Caco-2 (cell line): ENCODE measurements around the gene CRMP1. TPM values are rescaled to one million over a fixed set of nuclear protein-coding genes. Genes with fewer than 3 reads are reported as not detected.
A peak's percentile ranks its signal among the peaks of the same experiment; 100 is the strongest.

ENCODE experiments used
- BruUV-seq: library from RNA; stranded (reverse); fragments of 400-500 nt; replicated peaks from 2 replicates; lab custom pipeline; 2021; lab: Mats Ljungman, UMichigan
- CTCF ChIA-PET: fragments of 300-600 bp; sonication (Branson Sonifier 250); formaldehyde crosslinking; loops from one replicate; lab custom pipeline; 2022; ENCODE audit warnings: antibody characterized with exemption; lab: Charles Lee
- POLR2A ChIA-PET: fragments of 300-600 bp; sonication (Branson Sonifier 250); formaldehyde crosslinking; loops from one replicate; lab custom pipeline; 2022; ENCODE audit warnings: antibody characterized with exemption; lab: Charles Lee
- DNase-seq, 2 experiments: peaks; one replicate each; pipeline versions ENCODE4 v3.0.0 to v3.0.0-alpha.2; 2020 to 2022
- H3K27me3 ChIP-seq: replicated peaks from 2 replicates; pipeline ENCODE4 v1.6.0; 2011; ENCODE audit warnings: low read length; ENCODE audit not compliant: control insufficient read depth, insufficient read depth
- H3K36me3 ChIP-seq: 2 replicates; pipeline ENCODE4 v1.5.1; 2011; ENCODE audit warnings: low read length; ENCODE audit not compliant: control insufficient read depth, insufficient read depth
- H3K4me1 ChIP-seq: fragments of 250-450 bp; sonication (Bioruptor Pico); 2 replicates; pipeline ENCODE4 v1.5.1; 2020; ENCODE audit warnings: mild to moderate bottlenecking
- H3K4me3 ChIP-seq: 2 replicates; pipeline ENCODE4 v1.5.1; 2011; ENCODE audit warnings: low read depth, mild to moderate bottlenecking, control low read depth, low read length
- H3K9me3 ChIP-seq: fragments of 250-450 bp; sonication (Bioruptor Pico); 2 replicates; pipeline ENCODE4 v1.5.1; 2020; ENCODE audit warnings: mild to moderate bottlenecking, moderate library complexity
- H3K27ac Mint-ChIP-seq: one replicate; pipeline ENCODE4 v1.8.0; 2022; ENCODE audit warnings: mixed read lengths; ENCODE audit not compliant: unreplicated experiment
- H3K27me3 Mint-ChIP-seq: one replicate; pipeline ENCODE4 v1.8.0; 2022; ENCODE audit warnings: mixed read lengths; ENCODE audit not compliant: insufficient read depth, unreplicated experiment
- H3K36me3 Mint-ChIP-seq: one replicate; pipeline ENCODE4 v1.8.0; 2022; ENCODE audit warnings: mild to moderate bottlenecking, mixed read lengths; ENCODE audit not compliant: insufficient read depth, unreplicated experiment
- H3K4me1 Mint-ChIP-seq: one replicate; pipeline ENCODE4 v1.8.0; 2022; ENCODE audit warnings: low read depth, mixed read lengths; ENCODE audit not compliant: unreplicated experiment
- H3K4me3 Mint-ChIP-seq: one replicate; pipeline ENCODE4 v1.8.0; 2022; ENCODE audit warnings: mild to moderate bottlenecking, moderate library complexity, mixed read lengths; ENCODE audit not compliant: unreplicated experiment
- H3K9me3 Mint-ChIP-seq: one replicate; pipeline ENCODE4 v1.8.0; 2022; ENCODE audit warnings: mixed read lengths; ENCODE audit not compliant: unreplicated experiment
- intact Hi-C: fragments of 100-400 bp; cut with micrococcal nuclease; formaldehyde crosslinking; loops from one replicate; pipeline ENCODE4 v1.10.0; 2022; ENCODE audit not compliant: unreplicated experiment
- total RNA-seq: library from RNA; stranded (reverse); gene quantifications from 2 replicates; pipeline ENCODE4 v1.2.3, GENCODE V29; 2022
- TF ChIP-seq, protein P1 (sequence below), 2 experiments: fragments of 200-600 bp in 1 of 2; IDR thresholded peaks; 1 replicate in 1 of 2; 2 replicates in 1 of 2; pipeline versions ENCODE4 v1.5.1 to v1.8.0; 2011 to 2022; ENCODE audit warnings: antibody characterized with exemption in 1 of 2, control low read depth in 1 of 2, inconsistent platforms in 1 of 2, low read depth in 1 of 2, low read length in 1 of 2, mild to moderate bottlenecking in 1 of 2, moderate library complexity in 1 of 2; ENCODE audit not compliant: insufficient read depth in 1 of 2, severe bottlenecking in 1 of 2, unreplicated experiment in 1 of 2

The CRMP1 gene
- total RNA-seq, 1 experiment from 2014 or later, result not detected

DNA sequence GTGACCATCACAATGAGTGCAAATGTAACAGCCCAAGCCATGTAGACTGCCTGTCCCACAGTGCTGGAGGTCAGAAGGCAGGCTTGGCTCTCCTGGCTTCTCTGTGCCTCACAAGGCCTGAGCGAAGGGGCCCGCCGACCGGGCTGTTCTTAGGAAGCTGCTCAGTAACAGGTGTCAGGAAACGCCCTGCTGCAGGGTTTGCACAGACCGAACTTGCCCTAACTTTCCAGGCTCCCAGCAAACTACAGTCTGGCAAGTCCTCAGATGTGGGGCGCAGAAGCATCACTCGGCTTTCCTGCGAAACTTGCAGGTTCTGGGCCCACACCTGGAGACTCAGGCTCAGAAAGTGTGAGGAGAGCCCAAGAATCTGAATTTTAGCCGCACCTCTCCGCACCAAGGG lies 87.6 kb downstream of the CRMP1 start:
- Mint-ChIP-seq H3K4me3 (no peak overlapping the region), H3K36me3 (no peaks in the 10 kb centered on the region), H3K27ac (no peak overlapping the region), H3K27me3 (peaks cover 3% of the 10 kb centered on the region), H3K9me3 (no peaks in the 10 kb centered on the region), H3K4me1 (no peaks in the 10 kb centered on the region)
- H3K36me3 ChIP-seq, result no peaks in the 10 kb centered on the region
- no TSS peak for BruUV-seq
- no peaks in the 10 kb centered on the region for H3K27me3 ChIP-seq
- H3K4me1 ChIP-seq, result no peaks in the 10 kb centered on the region
- TF ChIP-seq, protein P1, sequence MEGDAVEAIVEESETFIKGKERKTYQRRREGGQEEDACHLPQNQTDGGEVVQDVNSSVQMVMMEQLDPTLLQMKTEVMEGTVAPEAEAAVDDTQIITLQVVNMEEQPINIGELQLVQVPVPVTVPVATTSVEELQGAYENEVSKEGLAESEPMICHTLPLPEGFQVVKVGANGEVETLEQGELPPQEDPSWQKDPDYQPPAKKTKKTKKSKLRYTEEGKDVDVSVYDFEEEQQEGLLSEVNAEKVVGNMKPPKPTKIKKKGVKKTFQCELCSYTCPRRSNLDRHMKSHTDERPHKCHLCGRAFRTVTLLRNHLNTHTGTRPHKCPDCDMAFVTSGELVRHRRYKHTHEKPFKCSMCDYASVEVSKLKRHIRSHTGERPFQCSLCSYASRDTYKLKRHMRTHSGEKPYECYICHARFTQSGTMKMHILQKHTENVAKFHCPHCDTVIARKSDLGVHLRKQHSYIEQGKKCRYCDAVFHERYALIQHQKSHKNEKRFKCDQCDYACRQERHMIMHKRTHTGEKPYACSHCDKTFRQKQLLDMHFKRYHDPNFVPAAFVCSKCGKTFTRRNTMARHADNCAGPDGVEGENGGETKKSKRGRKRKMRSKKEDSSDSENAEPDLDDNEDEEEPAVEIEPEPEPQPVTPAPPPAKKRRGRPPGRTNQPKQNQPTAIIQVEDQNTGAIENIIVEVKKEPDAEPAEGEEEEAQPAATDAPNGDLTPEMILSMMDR (IDR thresholded peaks at IDR 0.05; ENCODE audit: insufficient read depth in 1 of 2, low read depth in 1 of 2, low read length in 1 of 2, severe bottlenecking in 1 of 2, unreplicated experiment in 1 of 2), result no peak
- intact Hi-C loops, result no loop called here
- ChIA-PET CTCF (no interaction called here), POLR2A (no interaction called here)
- DNase-seq, result no peak
- H3K9me3 ChIP-seq, result no peaks in the 10 kb centered on the region
- H3K4me3 ChIP-seq, result no peak overlapping the region

DNA sequence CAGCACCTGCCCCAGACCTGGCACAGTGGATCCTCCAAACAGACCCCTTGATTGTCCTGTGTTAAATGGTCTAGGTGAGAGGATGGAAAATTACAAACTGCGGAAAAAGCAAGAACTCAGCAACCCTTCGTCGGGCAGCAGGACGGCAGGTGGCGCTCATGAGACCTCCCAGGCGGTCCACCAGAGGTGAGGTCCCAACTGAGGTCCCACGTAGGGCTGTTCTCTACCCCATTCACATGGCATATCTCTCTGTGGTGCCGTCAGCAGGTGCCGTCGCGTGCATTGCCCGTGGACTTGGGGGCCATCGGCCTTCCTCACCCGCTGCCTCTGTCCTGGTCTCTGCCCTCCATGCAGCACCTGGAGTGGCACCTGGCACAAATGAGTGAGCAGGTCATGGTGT lies 88.2 kb downstream of the CRMP1 start:
- Histone ChIP-seq H3K4me3 (no peak overlapping the region), H3K36me3 (no peaks in the 10 kb centered on the region), H3K27me3 (no peaks in the 10 kb centered on the region), H3K4me1 (no peaks in the 10 kb centered on the region), H3K9me3 (no peaks in the 10 kb centered on the region)
- Mint-ChIP-seq H3K4me3 (no peak overlapping the region), H3K27me3 (peaks cover 3% of the 10 kb centered on the region), H3K27ac (no peak overlapping the region), H3K36me3 (no peaks in the 10 kb centered on the region), H3K4me1 (no peaks in the 10 kb centered on the region), H3K9me3 (no peaks in the 10 kb centered on the region)
- ChIA-PET CTCF (no interaction called here), POLR2A (no interaction called here)
- TF ChIP-seq, protein P1 (IDR thresholded peaks at IDR 0.05; ENCODE audit: insufficient read depth in 1 of 2, low read depth in 1 of 2, low read length in 1 of 2, severe bottlenecking in 1 of 2, unreplicated experiment in 1 of 2), result peak in 1 of 2 experiments; percentile 34
- no TSS peak for BruUV-seq
- no peak for DNase-seq
- intact Hi-C loops, result no loop called here

DNA sequence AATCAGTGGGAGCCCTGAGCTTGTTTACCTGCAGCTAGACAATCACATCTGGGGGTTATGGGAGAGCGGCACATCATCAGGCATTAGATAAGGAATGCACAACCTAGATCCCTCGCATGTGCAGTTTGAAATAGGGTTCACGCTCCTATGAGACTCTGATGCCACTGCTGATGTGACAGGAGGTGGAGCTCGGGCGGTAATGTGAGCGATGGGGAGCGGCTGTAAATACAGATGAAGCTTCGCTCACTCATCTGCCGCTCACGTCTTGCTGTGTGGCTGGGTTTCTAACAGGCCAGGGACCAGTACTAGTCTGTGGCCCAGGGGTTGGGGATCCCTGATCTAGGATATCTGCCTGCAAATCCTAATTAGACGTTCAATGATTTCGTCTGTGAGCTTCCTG lies 90.3 kb downstream of the CRMP1 start:
- Mint-ChIP-seq H3K36me3 (no peaks in the 10 kb centered on the region), H3K4me1 (no peaks in the 10 kb centered on the region), H3K4me3 (no peak overlapping the region), H3K27ac (no peak overlapping the region), H3K9me3 (no peaks in the 10 kb centered on the region), H3K27me3 (peaks cover 3% of the 10 kb centered on the region)
- no TSS peak for BruUV-seq
- POLR2A ChIA-PET, result no interaction called here
- Histone ChIP-seq H3K4me1 (no peaks in the 10 kb centered on the region), H3K27me3 (no peaks in the 10 kb centered on the region), H3K4me3 (no peak overlapping the region), H3K9me3 (no peaks in the 10 kb centered on the region), H3K36me3 (no peaks in the 10 kb centered on the region)
- intact Hi-C loops, result no loop called here
- TF ChIP-seq, protein P1 (IDR thresholded peaks at IDR 0.05; ENCODE audit: insufficient read depth in 1 of 2, low read depth in 1 of 2, low read length in 1 of 2, severe bottlenecking in 1 of 2, unreplicated experiment in 1 of 2), result no peak
- DNase-seq, result no peak
- CTCF ChIA-PET, result no interaction called here
